ENCODE measurements around the gene TNNI3.

GRCh38 chr19:55132453-55133129 is 24.9 kb downstream of the TNNI3 start:
- TF ChIP-seq CTCF (IDR thresholded peaks at IDR 0.05 in 4 of 5, conservative IDR thresholded peaks at IDR 0.05 in 1 of 5) = no peak
- no peak for TF ChIP-seq POLR2A (IDR thresholded peaks at IDR 0.05)
